HG03354 (cell line): ENCODE results near the gene SH2B3.
"Not testable (repeated sequence)": the region's sequence is repeated elsewhere in the genome, so short reads cannot be mapped to it uniquely, and the experiment has no call there.

Experiments used
- ATAC-seq: cut with Tn5 transposase; IDR thresholded peaks from one replicate; pipeline ENCODE4 v1.9.1; 2021; ENCODE audit warnings: mild to moderate bottlenecking; ENCODE audit not compliant: unreplicated experiment, poor library complexity, severe bottlenecking

Gene SH2B3

GRCh38 chr12:111453071-111453989 is 47.6 kb downstream of the SH2B3 start:
- no peak for ATAC-seq

- ATAC-seq: no peak
These were observed 48.6 kb downstream of the SH2B3 start for GRCh38 chr12:111454311-111454710.

GRCh38 chr12:111454716-111455447 is 49.2 kb downstream of the SH2B3 start:
- ATAC-seq: no peak

GRCh38 chr12:111455448-111456320 is 50.0 kb downstream of the SH2B3 start:
- ATAC-seq: no peak

GRCh38 chr12:111457071-111457470 is 51.3 kb downstream of the SH2B3 start:
- no peak for ATAC-seq

GRCh38 chr12:111457577-111457976 is 51.9 kb downstream of the SH2B3 start:
- ATAC-seq: no peak

GRCh38 chr12:111458546-111459172 is 52.9 kb downstream of the SH2B3 start:
- no peak for ATAC-seq

- not testable (repeated sequence) for ATAC-seq
These were observed 54.4 kb downstream of the SH2B3 start for GRCh38 chr12:111460111-111460510.

GRCh38 chr12:111462210-111462769 is 56.6 kb downstream of the SH2B3 start:
- peak; percentile 73 for ATAC-seq

GRCh38 chr12:111467092-111467856 is 61.6 kb downstream of the SH2B3 start:
- ATAC-seq: no peak

- ATAC-seq: no peak
These were observed 62.1 kb downstream of the SH2B3 start for GRCh38 chr12:111467857-111468241.

- no peak for ATAC-seq
These were observed 63.7 kb downstream of the SH2B3 start for GRCh38 chr12:111469401-111469800.

- no peak for ATAC-seq
These were observed 65.5 kb downstream of the SH2B3 start for GRCh38 chr12:111471236-111471635.

GRCh38 chr12:111482462-111482861 is 76.7 kb downstream of the SH2B3 start:
- no peak for ATAC-seq

- ATAC-seq: no peak
These were observed 82.5 kb downstream of the SH2B3 start for GRCh38 chr12:111488271-111488670.

GRCh38 chr12:111488798-111489197 is 83.1 kb downstream of the SH2B3 start:
- no peak for ATAC-seq

- ATAC-seq: not testable (repeated sequence)
These were observed 87.3 kb downstream of the SH2B3 start for GRCh38 chr12:111492979-111493378.

GRCh38 chr12:111494676-111495075 is 89.0 kb downstream of the SH2B3 start:
- no peak for ATAC-seq
